ENCODE data around the gene TARS3. TPM values are rescaled to one million over a fixed set of nuclear protein-coding genes. Genes with fewer than 3 reads are reported as not detected.

Gene TARS3
- total RNA-seq, 2 experiments from 2014 or later: 8.4 to 10.1 TPM

- ChIA-PET POLR2A (no interaction called here), CTCF (no interaction called here)
These were observed 111.6 kb downstream of the TARS3 start for GRCh38 chr15:101612676-101613075.

- ChIA-PET POLR2A (no interaction called here), CTCF (no interaction called here)
These were observed 112.5 kb downstream of the TARS3 start for GRCh38 chr15:101611580-101612299.

GRCh38 chr15:101611007-101611406 is 113.3 kb downstream of the TARS3 start:
- ChIA-PET POLR2A (no interaction called here), CTCF (no interaction called here)

GRCh38 chr15:101610611-101611000 is 113.7 kb downstream of the TARS3 start:
- POLR2A ChIA-PET: no interaction called here

GRCh38 chr15:101609742-101610610 is 114.3 kb downstream of the TARS3 start:
- ChIA-PET CTCF (interaction anchor here (0.7 kb wide), 1 partner anchor 35 kb away, joined by 3 read pairs; no protein-coding TSS in a partner anchor), POLR2A (no interaction called here)

More at GRCh38 chr15:101610611-101611000, 113.7 kb downstream of the TARS3 start:
- CTCF ChIA-PET: no interaction called here

GRCh38 chr15:101608201-101608600 is 116.1 kb downstream of the TARS3 start:
- ChIA-PET POLR2A (no interaction called here), CTCF (no interaction called here)

GRCh38 chr15:101607108-101607507 is 117.2 kb downstream of the TARS3 start:
- POLR2A ChIA-PET: no interaction called here
- CTCF ChIA-PET: no interaction called here

- CTCF ChIA-PET: no interaction called here
- POLR2A ChIA-PET: no interaction called here
These were observed 120.0 kb downstream of the TARS3 start for GRCh38 chr15:101604124-101604874.

Other genes with a start within 250 kb of the TARS3 start
- 1 to 10 TPM; 1.1 to 1.3 TPM for gene PCSK6, start 234.8 kb downstream of the TARS3 start, total RNA-seq
- 10 to 100 TPM; 57.1 to 61.4 TPM for gene TM2D3, start 72.1 kb downstream of the TARS3 start, total RNA-seq
- not detected for gene OR4F6, start 79.0 kb upstream of the TARS3 start, total RNA-seq
- gene OR4F15, start 87.7 kb upstream of the TARS3 start, total RNA-seq: not detected

Data from activated CD8-positive, alpha-beta memory T cell treated with anti-CD3 and anti-CD28 coated beads for 36 hours (primary cell).